Neural progenitor cell (in vitro differentiated cells): ENCODE data around the gene ABI3BP. TPM values are rescaled to one million over a fixed set of nuclear protein-coding genes. Genes with fewer than 3 reads are reported as not detected.

Experiments
- DNase-seq: peaks from one replicate; pipeline ENCODE4 v3.0.0-alpha.2; 2016; ENCODE audit warnings: low spot score
- H2AFZ ChIP-seq: fragments of 200-600 bp; sonication (generic); replicated peaks from 2 replicates; pipeline ENCODE4 v1.6.1; 2016; ENCODE audit warnings: antibody characterized with exemption
- H3F3A ChIP-seq: fragments of 200-600 bp; sonication (generic); 2 replicates; pipeline ENCODE4 v1.6.1; 2016; ENCODE audit warnings: antibody characterized with exemption, low read depth
- H3K27ac ChIP-seq: fragments of 200-600 bp; sonication (generic); 2 replicates; pipeline ENCODE4 v1.5.1; 2016; ENCODE audit warnings: mild to moderate bottlenecking
- H3K27me3 ChIP-seq: fragments of 200-600 bp; sonication (generic); 2 replicates; pipeline ENCODE4 v1.6.1; 2016; ENCODE audit warnings: mild to moderate bottlenecking, moderate library complexity
- H3K36me3 ChIP-seq: fragments of 200-600 bp; sonication (generic); 2 replicates; pipeline ENCODE4 v1.5.1; 2016
- H3K4me1 ChIP-seq: fragments of 200-600 bp; sonication (generic); 2 replicates; pipeline ENCODE4 v1.6.1; 2016; ENCODE audit warnings: mixed run types
- H3K4me2 ChIP-seq: fragments of 200-600 bp; sonication (generic); 2 replicates; pipeline ENCODE4 v1.6.1; 2016
- H3K4me3 ChIP-seq: fragments of 200-600 bp; sonication (generic); 2 replicates; pipeline ENCODE4 v1.5.1; 2016
- H3K79me2 ChIP-seq: fragments of 200-600 bp; sonication (generic); 2 replicates; pipeline ENCODE4 v1.6.1; 2016; ENCODE audit warnings: low read depth
- H3K9ac ChIP-seq: fragments of 200-600 bp; sonication (generic); 2 replicates; pipeline ENCODE4 v1.6.1; 2016
- H3K9me3 ChIP-seq: fragments of 200-600 bp; sonication (generic); 2 replicates; pipeline ENCODE4 v1.5.1; 2016; ENCODE audit warnings: low read depth
- H4K20me1 ChIP-seq: fragments of 200-600 bp; sonication (generic); 2 replicates; pipeline ENCODE4 v1.6.1; 2016; ENCODE audit warnings: low read depth
- H3K27ac Mint-ChIP-seq: 3 replicates; pipeline ENCODE4 v1.8.0; 2021; ENCODE audit warnings: mixed read lengths
- H3K27me3 Mint-ChIP-seq: 2 replicates; pipeline ENCODE4 v1.8.0; 2022; ENCODE audit warnings: low read depth, mild to moderate bottlenecking, inconsistent platforms, moderate library complexity, mixed read lengths; ENCODE audit not compliant: insufficient read depth
- H3K36me3 Mint-ChIP-seq: 3 replicates; pipeline ENCODE4 v1.8.0; 2021; ENCODE audit warnings: mixed read lengths
- H3K4me1 Mint-ChIP-seq: 3 replicates; pipeline ENCODE4 v1.8.0; 2021; ENCODE audit warnings: mixed read lengths
- H3K4me3 Mint-ChIP-seq: 3 replicates; pipeline ENCODE4 v1.8.0; 2021; ENCODE audit warnings: mild to moderate bottlenecking, moderate library complexity, mixed read lengths
- H3K9me3 Mint-ChIP-seq: 3 replicates; pipeline ENCODE4 v1.8.0; 2020; ENCODE audit warnings: mixed read lengths
- CTCF ChIP-seq: fragments of 200-600 bp; sonication (generic); IDR thresholded peaks from 2 replicates; pipeline ENCODE4 v1.5.1; 2017; ENCODE audit warnings: antibody characterized with exemption, mild to moderate bottlenecking
- EZH2 ChIP-seq: fragments of 200-600 bp; sonication (generic); IDR thresholded peaks from 2 replicates; pipeline ENCODE4 v1.6.1; 2017; ENCODE audit warnings: antibody characterized with exemption, mild to moderate bottlenecking, moderate library complexity
- EZH2phosphoT487 ChIP-seq: fragments of 200-600 bp; sonication (generic); IDR thresholded peaks from 2 replicates; pipeline ENCODE4 v1.6.1; 2017; ENCODE audit warnings: antibody characterized with exemption
- total RNA-seq: library from RNA; depleted of rRNA; stranded (reverse); fragments of >200 nt; gene quantifications from 2 replicates; pipeline ENCODE4 v1.2.3, GENCODE V29; 2015; ENCODE audit warnings: low replicate concordance

The ABI3BP gene
- total RNA-seq, 1 donor from 2014 or later = not detected

- no peaks in the 10 kb centered on the region for H3K27me3 Mint-ChIP-seq
- no peaks in the 10 kb centered on the region for H3K4me1 Mint-ChIP-seq
- Histone ChIP-seq H3K4me1 (no peaks in the 10 kb centered on the region), H3K79me2 (no peaks in the 10 kb centered on the region), H3F3A (no peaks in the 10 kb centered on the region), H3K4me3 (no peak overlapping the region), H3K27ac (no peak overlapping the region), H2AFZ (no peak overlapping the region), H3K27me3 (no peaks in the 10 kb centered on the region), H3K4me2 (no peak overlapping the region), H3K9ac (no peak overlapping the region), H3K9me3 (no peaks in the 10 kb centered on the region), H3K36me3 (no peaks in the 10 kb centered on the region), H4K20me1 (no peaks in the 10 kb centered on the region)
- H3K4me3 Mint-ChIP-seq = no peak overlapping the region
- no peaks in the 10 kb centered on the region for H3K36me3 Mint-ChIP-seq
- DNase-seq = no peak
- no peaks in the 10 kb centered on the region for H3K9me3 Mint-ChIP-seq
- TF ChIP-seq EZH2phosphoT487 (no peak), CTCF (no peak), EZH2 (no peak)
- H3K27ac Mint-ChIP-seq = no peak overlapping the region
Observed at GRCh38 chr3:100868096-100868495, 125.1 kb downstream of the ABI3BP start.

DNA sequence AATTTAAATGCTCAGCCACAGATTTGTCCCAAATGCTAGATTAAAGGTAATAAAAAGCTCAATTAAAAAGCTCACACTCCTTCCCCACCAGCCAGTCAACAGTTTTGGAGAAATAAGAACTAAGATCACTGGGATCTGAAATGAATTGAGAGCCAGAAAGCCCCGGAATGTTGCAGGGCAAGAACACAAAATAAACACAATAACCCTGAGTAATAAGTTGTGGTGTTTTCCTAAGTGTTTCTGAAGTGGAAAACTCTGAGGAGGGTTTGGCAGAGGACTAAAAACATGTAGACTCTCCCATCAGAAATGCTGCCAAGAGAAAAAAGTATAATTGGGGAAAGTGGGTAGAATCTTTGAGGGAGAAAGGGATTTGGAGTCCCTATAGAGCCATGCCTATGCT lies 127.8 kb downstream of the ABI3BP start:
- Histone ChIP-seq H3F3A (no peaks in the 10 kb centered on the region), H3K9ac (no peak overlapping the region), H3K9me3 (no peaks in the 10 kb centered on the region), H3K79me2 (no peaks in the 10 kb centered on the region), H3K27ac (no peak overlapping the region), H2AFZ (no peak overlapping the region), H3K4me2 (no peak overlapping the region), H3K4me1 (no peaks in the 10 kb centered on the region), H4K20me1 (no peaks in the 10 kb centered on the region), H3K36me3 (no peaks in the 10 kb centered on the region), H3K27me3 (no peaks in the 10 kb centered on the region), H3K4me3 (no peak overlapping the region)
- Mint-ChIP-seq H3K4me1 (no peaks in the 10 kb centered on the region), H3K27me3 (no peaks in the 10 kb centered on the region), H3K4me3 (no peak overlapping the region), H3K27ac (no peak overlapping the region), H3K9me3 (no peaks in the 10 kb centered on the region), H3K36me3 (no peaks in the 10 kb centered on the region)
- DNase-seq = no peak
- no peak for TF ChIP-seq EZH2

DNA sequence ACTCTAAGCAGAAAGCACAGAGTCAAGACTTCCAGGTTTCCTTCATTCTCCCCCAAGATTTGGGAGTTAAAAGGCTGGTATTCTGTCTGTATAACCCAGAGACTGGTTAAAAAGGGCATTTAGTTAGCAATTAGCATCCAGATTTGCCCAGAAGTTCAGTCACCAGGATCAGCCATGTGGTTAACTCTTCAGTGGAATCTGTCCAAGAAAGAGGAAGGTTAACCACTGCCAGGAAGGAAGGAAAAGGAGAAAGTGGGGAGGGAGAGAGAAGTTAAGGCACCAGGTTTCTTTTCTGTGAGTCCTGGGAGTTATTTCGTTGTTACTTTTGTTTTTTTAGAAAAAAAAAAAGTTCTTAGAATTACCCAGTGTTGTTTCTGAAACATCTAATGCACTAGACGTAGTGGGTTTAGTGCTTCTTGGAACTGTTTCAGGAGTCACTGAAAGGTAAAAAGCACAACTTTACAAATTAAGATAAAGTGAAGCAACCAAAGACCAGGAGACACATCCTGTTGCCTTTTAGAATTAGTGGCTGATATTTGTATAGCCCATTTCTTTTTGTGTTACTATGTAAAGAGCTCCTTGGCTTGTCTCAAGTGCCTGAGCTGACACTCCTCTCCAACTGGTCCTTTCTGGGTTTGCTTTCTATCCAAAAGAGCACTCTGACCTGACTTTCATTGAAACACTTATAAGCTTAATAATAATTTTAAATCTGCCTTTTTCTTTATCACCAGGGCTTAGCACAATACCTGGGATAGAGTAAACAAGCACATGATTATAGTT lies 128.6 kb downstream of the ABI3BP start:
- H3K27ac Mint-ChIP-seq = no peak overlapping the region
- H3K27ac ChIP-seq = no peak overlapping the region
- H3K9ac ChIP-seq = no peak overlapping the region
- H3K9me3 Mint-ChIP-seq = no peaks in the 10 kb centered on the region
- H3K4me3 Mint-ChIP-seq = no peak overlapping the region
- TF ChIP-seq CTCF = no peak
- TF ChIP-seq EZH2phosphoT487 = no peak
- no peak for TF ChIP-seq EZH2
- no peaks in the 10 kb centered on the region for H3K4me1 Mint-ChIP-seq
- no peaks in the 10 kb centered on the region for H3K36me3 Mint-ChIP-seq
- H4K20me1 ChIP-seq = no peaks in the 10 kb centered on the region
- H3K27me3 ChIP-seq = no peaks in the 10 kb centered on the region
- H3K27me3 Mint-ChIP-seq = no peaks in the 10 kb centered on the region
- H3K9me3 ChIP-seq = no peaks in the 10 kb centered on the region
- no peaks in the 10 kb centered on the region for H3K36me3 ChIP-seq
- no peaks in the 10 kb centered on the region for H3K4me1 ChIP-seq
- H3K79me2 ChIP-seq = no peaks in the 10 kb centered on the region
- no peak overlapping the region for H3K4me2 ChIP-seq
- H2AFZ ChIP-seq = peak overlapping the region; percentile 77
- H3K4me3 ChIP-seq = no peak overlapping the region
- no peaks in the 10 kb centered on the region for H3F3A ChIP-seq
- no peak for DNase-seq

DNA sequence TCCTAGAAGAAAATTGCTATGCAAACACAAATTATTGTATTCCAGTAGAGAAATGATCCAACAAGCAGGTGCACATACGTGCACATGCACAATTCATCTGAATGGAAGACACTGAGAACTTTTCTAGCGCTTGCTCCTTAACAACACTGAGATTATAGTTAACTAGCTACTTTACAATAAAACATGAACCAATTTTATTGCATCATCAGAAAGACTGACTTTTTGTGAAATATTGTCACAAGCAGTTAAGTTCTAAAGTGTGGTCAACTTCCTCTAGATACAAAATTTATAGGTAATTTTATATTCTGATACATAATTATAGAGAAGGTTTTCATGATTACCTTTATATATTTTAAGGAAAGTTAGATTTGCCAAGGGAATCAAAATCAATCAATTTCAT lies 135.4 kb downstream of the ABI3BP start:
- Histone ChIP-seq H3K9me3 (no peaks in the 10 kb centered on the region), H3K79me2 (no peaks in the 10 kb centered on the region), H3K4me2 (no peak overlapping the region), H2AFZ (no peak overlapping the region), H3F3A (no peaks in the 10 kb centered on the region), H3K36me3 (no peaks in the 10 kb centered on the region), H3K4me3 (no peak overlapping the region), H3K27me3 (no peaks in the 10 kb centered on the region), H3K9ac (no peak overlapping the region), H3K27ac (no peak overlapping the region), H3K4me1 (no peaks in the 10 kb centered on the region), H4K20me1 (no peaks in the 10 kb centered on the region)
- Mint-ChIP-seq H3K36me3 (no peaks in the 10 kb centered on the region), H3K4me3 (no peak overlapping the region), H3K9me3 (no peaks in the 10 kb centered on the region), H3K27ac (no peak overlapping the region), H3K4me1 (no peaks in the 10 kb centered on the region), H3K27me3 (no peaks in the 10 kb centered on the region)
- TF ChIP-seq CTCF = no peak
- no peak for DNase-seq
